Astrocyte of the spinal cord (primary cell): ENCODE measurements around the gene KIF1C.

Source experiments
- DNase-seq: peaks from one replicate; pipeline ENCODE4 v3.0.0; 2011; ENCODE audit warnings: low read depth, low spot score
- H3K4me3 ChIP-seq: 2 replicates; pipeline ENCODE4 v1.5.1; 2011; ENCODE audit warnings: low read depth, mild to moderate bottlenecking, low read length, moderate library complexity
- in situ Hi-C: cut with HindIII; loops from 2 replicates; pipeline ENCODE4 v1.10.0; 2017; ENCODE audit warnings: low sequenced_read_pairs
- TF ChIP-seq, protein P1 (sequence below): IDR thresholded peaks from 2 replicates; pipeline ENCODE4 v1.5.1; 2012; ENCODE audit warnings: low read depth, mild to moderate bottlenecking, low read length, inconsistent platforms

The KIF1C gene

DNA sequence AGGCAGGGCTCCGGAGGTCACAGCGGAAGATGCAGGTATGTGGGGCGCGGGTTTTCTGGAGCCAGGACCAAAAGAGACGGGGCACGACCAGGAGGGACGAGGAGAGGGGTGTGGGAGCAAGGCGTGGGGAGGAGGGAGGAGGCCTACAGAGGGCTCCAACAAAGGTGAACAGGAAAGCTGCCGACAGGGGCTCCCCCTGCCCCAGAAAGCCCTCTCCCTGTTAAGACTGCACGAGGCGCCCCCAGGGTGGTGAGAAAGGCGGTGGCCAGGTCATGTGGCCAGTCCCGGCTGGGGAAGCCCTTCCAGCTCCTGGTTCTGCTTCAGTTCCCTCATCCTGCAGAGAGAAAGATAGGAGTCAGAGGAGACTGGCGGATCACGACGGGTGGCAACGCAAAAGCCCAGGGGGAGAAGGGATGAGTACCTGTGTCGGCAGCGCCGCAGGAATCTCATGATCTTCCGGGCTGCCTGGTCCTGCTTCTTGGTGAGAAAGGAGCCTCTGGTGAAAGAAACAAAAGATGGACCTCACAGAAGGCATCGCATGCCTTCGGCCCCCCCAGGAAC, 29.2 kb upstream of the KIF1C start:
- TF ChIP-seq, protein P1, sequence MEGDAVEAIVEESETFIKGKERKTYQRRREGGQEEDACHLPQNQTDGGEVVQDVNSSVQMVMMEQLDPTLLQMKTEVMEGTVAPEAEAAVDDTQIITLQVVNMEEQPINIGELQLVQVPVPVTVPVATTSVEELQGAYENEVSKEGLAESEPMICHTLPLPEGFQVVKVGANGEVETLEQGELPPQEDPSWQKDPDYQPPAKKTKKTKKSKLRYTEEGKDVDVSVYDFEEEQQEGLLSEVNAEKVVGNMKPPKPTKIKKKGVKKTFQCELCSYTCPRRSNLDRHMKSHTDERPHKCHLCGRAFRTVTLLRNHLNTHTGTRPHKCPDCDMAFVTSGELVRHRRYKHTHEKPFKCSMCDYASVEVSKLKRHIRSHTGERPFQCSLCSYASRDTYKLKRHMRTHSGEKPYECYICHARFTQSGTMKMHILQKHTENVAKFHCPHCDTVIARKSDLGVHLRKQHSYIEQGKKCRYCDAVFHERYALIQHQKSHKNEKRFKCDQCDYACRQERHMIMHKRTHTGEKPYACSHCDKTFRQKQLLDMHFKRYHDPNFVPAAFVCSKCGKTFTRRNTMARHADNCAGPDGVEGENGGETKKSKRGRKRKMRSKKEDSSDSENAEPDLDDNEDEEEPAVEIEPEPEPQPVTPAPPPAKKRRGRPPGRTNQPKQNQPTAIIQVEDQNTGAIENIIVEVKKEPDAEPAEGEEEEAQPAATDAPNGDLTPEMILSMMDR: no peak
- no peak for DNase-seq
- in situ Hi-C loops: no loop called here

DNA sequence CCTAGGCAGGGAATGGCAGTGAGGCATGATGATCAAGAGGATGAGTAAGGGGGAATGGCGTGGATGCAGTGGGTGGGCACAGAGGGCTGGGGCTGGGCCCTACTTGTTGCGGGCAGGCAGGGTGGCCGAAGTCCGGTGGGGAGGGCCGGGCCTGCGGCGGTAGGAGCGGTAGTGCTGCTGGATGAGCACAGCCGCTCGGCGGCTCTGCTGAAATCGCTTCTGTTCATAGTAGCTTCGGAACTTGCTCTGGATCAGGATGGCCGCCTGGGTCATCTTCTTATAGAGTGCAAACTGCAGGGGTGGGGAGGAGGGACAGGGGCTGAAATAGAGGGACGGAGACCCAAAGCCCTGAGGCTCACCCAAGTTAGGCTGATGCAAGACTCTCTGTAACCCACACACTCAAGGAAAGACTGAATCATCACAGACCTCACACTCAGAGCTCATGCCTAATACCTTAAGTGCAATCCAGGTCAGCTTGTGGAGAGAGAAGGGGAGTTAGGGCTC, 28.7 kb upstream of the KIF1C start:
- H3K4me3 ChIP-seq: peak overlapping the region; percentile 65
- in situ Hi-C loops: no loop called here
- DNase-seq: peak; percentile 94
- TF ChIP-seq, protein P1: no peak

More for the DNA sequence above, 29.2 kb upstream of the KIF1C start:
- peak overlapping the region; percentile 65 for H3K4me3 ChIP-seq

DNA sequence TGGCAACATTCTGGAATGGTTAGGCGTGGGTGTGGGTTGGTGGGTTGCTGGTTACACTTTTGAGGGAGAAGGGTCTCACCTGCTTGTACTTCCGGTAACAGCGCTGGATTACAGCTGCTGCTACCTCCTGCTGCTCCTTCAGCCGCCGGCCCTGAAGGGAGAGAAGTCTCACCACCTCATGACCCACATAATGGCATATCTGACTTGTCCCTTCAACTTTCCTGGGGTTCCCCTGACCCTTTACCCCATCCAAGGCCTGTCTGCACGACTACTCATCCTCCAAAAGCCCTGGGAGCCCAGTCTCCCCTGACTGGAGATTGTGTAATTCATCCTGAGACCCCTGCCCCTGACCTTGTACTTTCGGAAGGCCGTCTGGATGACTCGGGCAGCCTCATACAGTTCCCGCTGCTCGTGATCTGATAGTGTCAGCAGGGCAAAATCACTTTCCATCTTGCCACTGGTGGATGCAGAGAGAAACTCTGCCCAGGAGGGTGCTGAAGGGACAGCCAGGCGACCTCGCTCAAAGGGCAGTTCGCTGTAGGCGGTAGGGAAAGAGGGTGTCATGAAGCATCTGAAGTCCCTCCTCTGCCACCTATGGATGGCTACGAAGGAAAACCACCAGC, 28.1 kb upstream of the KIF1C start:
- DNase-seq: peak; percentile 40
- H3K4me3 ChIP-seq: peak overlapping the region; percentile 65
- in situ Hi-C loops: no loop called here
- TF ChIP-seq, protein P1: no peak

DNA sequence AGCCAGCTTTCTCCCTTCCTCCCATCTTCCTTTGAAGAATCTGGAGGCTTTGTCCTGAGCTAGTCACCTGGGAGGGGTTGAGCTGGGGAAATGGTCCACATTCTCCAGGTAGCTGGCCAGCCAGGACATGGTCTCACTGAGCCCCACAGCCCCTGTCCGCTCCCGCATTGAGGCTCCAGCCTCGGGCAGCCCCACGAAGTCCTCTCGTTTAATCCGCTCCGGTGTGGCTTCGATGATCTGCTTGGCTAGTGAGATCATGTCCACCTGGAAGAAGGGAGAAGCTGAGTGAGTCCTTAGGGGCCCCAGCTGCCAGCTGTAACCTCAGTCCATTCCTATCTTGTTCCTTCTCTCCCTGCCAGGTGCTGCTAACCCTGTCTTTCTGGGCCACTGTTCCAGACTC, 27.5 kb upstream of the KIF1C start:
- no peak for DNase-seq
- in situ Hi-C loops: no loop called here
- H3K4me3 ChIP-seq: no peak overlapping the region
- TF ChIP-seq, protein P1: no peak

DNA sequence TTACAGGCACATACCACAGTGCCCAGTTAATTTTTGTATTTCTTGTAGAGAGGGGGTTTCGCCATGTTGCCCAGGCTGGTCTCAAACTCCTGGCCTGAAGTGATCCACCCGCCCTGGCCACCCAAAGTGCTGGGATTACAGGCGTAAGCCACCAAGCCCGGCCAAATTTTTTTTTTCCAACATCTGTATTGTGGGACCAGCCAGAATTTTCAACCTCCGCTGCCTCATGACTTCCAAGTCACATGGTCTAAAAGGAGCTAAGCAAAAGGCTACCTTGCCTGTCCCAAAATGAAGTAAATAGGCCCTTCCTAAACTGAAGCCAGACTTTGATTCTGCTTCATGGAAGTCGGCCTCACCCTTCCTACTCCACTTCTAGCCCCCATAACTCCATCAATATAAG, 25.9 kb upstream of the KIF1C start:
- no peak for DNase-seq
- TF ChIP-seq, protein P1: no peak
- in situ Hi-C loops: no loop called here
- H3K4me3 ChIP-seq: no peak overlapping the region

DNA sequence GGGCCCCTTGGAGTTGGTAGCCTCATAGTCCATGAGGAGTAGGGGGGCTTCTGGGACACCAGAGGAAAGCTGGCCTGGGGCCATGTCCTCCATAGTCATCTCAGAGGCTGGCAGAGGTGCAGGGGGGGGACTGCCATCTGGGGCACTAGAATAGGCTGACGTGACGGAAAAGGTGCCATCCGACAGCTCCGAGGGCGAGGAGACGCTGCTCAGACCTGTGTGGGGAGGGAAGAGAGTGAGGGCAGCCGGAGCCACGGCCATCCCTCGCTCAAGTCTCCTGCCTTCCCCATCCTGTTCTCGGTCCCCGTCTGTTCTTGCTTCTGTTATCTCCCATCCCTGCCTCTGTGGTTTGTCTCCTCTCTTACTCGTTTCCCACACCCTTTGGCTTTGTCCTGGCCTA, 25.4 kb upstream of the KIF1C start:
- DNase-seq: no peak
- TF ChIP-seq, protein P1: no peak
- no peak overlapping the region for H3K4me3 ChIP-seq
- in situ Hi-C loops: no loop called here
